H9 (cell line): ENCODE measurements around the gene CAB39L. TPM values are rescaled to one million over a fixed set of nuclear protein-coding genes. Genes with fewer than 3 reads are reported as not detected.

ENCODE experiments used
- DNase-seq: peaks from one replicate; pipeline ENCODE4 v3.0.0-alpha.2; 2017
- H2AFZ ChIP-seq: one replicate; pipeline ENCODE4 v1.6.1; 2013; ENCODE audit warnings: mild to moderate bottlenecking, low read length, control low read depth, moderate library complexity
- H2AK5ac ChIP-seq: 2 replicates; pipeline ENCODE4 v1.6.1; 2013; ENCODE audit warnings: low read length, control low read depth, mixed read lengths; ENCODE audit not compliant: insufficient read length
- H2BK120ac ChIP-seq: one replicate; pipeline ENCODE4 v1.6.1; 2013; ENCODE audit warnings: low read depth, mild to moderate bottlenecking, low read length, control low read depth, inconsistent platforms; ENCODE audit not compliant: poor library complexity, severe bottlenecking
- H2BK12ac ChIP-seq: 2 replicates; pipeline ENCODE4 v1.6.1; 2013; ENCODE audit warnings: low read length, control low read depth, mixed read lengths, low read depth; ENCODE audit not compliant: insufficient read length
- H2BK15ac ChIP-seq: 2 replicates; pipeline ENCODE4 v1.6.1; 2013; ENCODE audit warnings: low read depth, low read length, control low read depth
- H2BK20ac ChIP-seq: one replicate; pipeline ENCODE4 v1.6.1; 2013; ENCODE audit warnings: low read depth, mild to moderate bottlenecking, low read length, control low read depth, inconsistent platforms; ENCODE audit not compliant: poor library complexity, severe bottlenecking
- H2BK5ac ChIP-seq: 2 replicates; pipeline ENCODE4 v1.6.1; 2013; ENCODE audit warnings: low read length, control low read depth, mixed read lengths; ENCODE audit not compliant: insufficient read length
- H3K14ac ChIP-seq: 2 replicates; pipeline ENCODE4 v1.6.1; 2013; ENCODE audit warnings: low read length, control low read depth; ENCODE audit not compliant: insufficient read depth
- H3K18ac ChIP-seq: 2 replicates; pipeline ENCODE4 v1.6.1; 2013; ENCODE audit warnings: low read depth, mild to moderate bottlenecking, mixed read lengths, low read length, control low read depth; ENCODE audit not compliant: insufficient read length
- H3K23ac ChIP-seq: 2 replicates; pipeline ENCODE4 v1.6.1; 2013; ENCODE audit warnings: low read length, control low read depth, mixed read lengths, low read depth; ENCODE audit not compliant: insufficient read length
- H3K23me2 ChIP-seq: 2 replicates; pipeline ENCODE4 v1.6.1; 2013; ENCODE audit warnings: low read depth, mild to moderate bottlenecking, mixed read lengths, low read length, control low read depth; ENCODE audit not compliant: insufficient read length, poor library complexity, severe bottlenecking
- H3K27ac ChIP-seq: 2 replicates; pipeline ENCODE4 v1.5.1; 2013; ENCODE audit warnings: low read length, control low read depth, mixed read lengths, low read depth; ENCODE audit not compliant: insufficient read length
- H3K27me3 ChIP-seq: 2 replicates; pipeline ENCODE4 v1.6.1; 2013; ENCODE audit warnings: low read length, control low read depth, inconsistent platforms; ENCODE audit not compliant: insufficient read depth
- H3K4ac ChIP-seq: 2 replicates; pipeline ENCODE4 v1.6.1; 2013; ENCODE audit warnings: low read depth, mild to moderate bottlenecking, control low read depth, inconsistent platforms, low read length, moderate library complexity
- H3K4me1 ChIP-seq: 2 replicates; pipeline ENCODE4 v1.6.1; 2013; ENCODE audit warnings: low read length, control low read depth, inconsistent platforms; ENCODE audit not compliant: insufficient read depth
- H3K4me2 ChIP-seq: 2 replicates; pipeline ENCODE4 v1.6.1; 2013; ENCODE audit warnings: low read length, control low read depth, mixed read lengths; ENCODE audit not compliant: insufficient read length, insufficient read depth
- H3K56ac ChIP-seq: 2 replicates; pipeline ENCODE4 v1.6.1; 2013; ENCODE audit warnings: low read depth, mild to moderate bottlenecking, mixed read lengths, low read length, control low read depth; ENCODE audit not compliant: insufficient read length
- H3K79me1 ChIP-seq: 2 replicates; pipeline ENCODE4 v1.6.1; 2013; ENCODE audit warnings: low read depth, mild to moderate bottlenecking, moderate library complexity, low read length, control low read depth, inconsistent platforms; ENCODE audit not compliant: insufficient read depth, poor library complexity, severe bottlenecking
- H3K79me2 ChIP-seq: 2 replicates; pipeline ENCODE4 v1.6.1; 2013; ENCODE audit warnings: low read length, control low read depth, inconsistent platforms; ENCODE audit not compliant: insufficient read depth
- H3K9ac ChIP-seq: 2 replicates; pipeline ENCODE4 v1.6.1; 2013; ENCODE audit warnings: low read length, control low read depth, mixed read lengths; ENCODE audit not compliant: insufficient read length; ENCODE audit errors: extremely low read depth
- H3K9me3 ChIP-seq: one replicate; pipeline ENCODE4 v1.6.1; 2013; ENCODE audit warnings: low read depth, low read length, inconsistent platforms; ENCODE audit not compliant: control insufficient read depth
- H3T11ph ChIP-seq: one replicate; pipeline ENCODE4 v1.6.1; 2013; ENCODE audit warnings: mild to moderate bottlenecking, low read length, control low read depth, inconsistent platforms
- H4K20me1 ChIP-seq: one replicate; pipeline ENCODE4 v1.6.1; 2013; ENCODE audit not compliant: control insufficient read depth, insufficient read length, insufficient read depth
- H4K5ac ChIP-seq: 2 replicates; pipeline ENCODE4 v1.6.1; 2013; ENCODE audit warnings: low read depth, mild to moderate bottlenecking, mixed read lengths, low read length, control low read depth; ENCODE audit not compliant: insufficient read length
- H4K8ac ChIP-seq: replicated peaks from 2 replicates; pipeline ENCODE4 v1.6.1; 2013; ENCODE audit warnings: low read length, control low read depth, mixed read lengths, low read depth; ENCODE audit not compliant: insufficient read length
- H4K91ac ChIP-seq: 2 replicates; pipeline ENCODE4 v1.6.1; 2013; ENCODE audit warnings: low read depth, mild to moderate bottlenecking, moderate library complexity, mixed read lengths, low read length, control low read depth; ENCODE audit not compliant: insufficient read length
- H3K27ac Mint-ChIP-seq, 3 experiments: 2 replicates in 2 of 3; 3 replicates in 1 of 3; pipeline ENCODE4 v1.8.0; 2020 to 2021; ENCODE audit warnings: mixed read lengths in 3 of 3, mild to moderate bottlenecking in 1 of 3, moderate library complexity in 1 of 3
- H3K27me3 Mint-ChIP-seq: 2 replicates; pipeline ENCODE4 v1.8.0; 2021; ENCODE audit warnings: low read depth, mild to moderate bottlenecking, moderate library complexity, mixed read lengths
- H3K36me3 Mint-ChIP-seq, 3 experiments: 2 replicates in 2 of 3; 3 replicates in 1 of 3; pipeline ENCODE4 v1.8.0; 2020 to 2021; ENCODE audit warnings: low read depth in 3 of 3, mixed read lengths in 3 of 3; ENCODE audit not compliant: insufficient read depth in 1 of 3
- H3K4me1 Mint-ChIP-seq, 2 experiments: 2 replicates each; pipeline ENCODE4 v1.8.0; 2020; ENCODE audit warnings: mixed read lengths in 2 of 2
- H3K4me3 Mint-ChIP-seq, 2 experiments: 2 replicates in 1 of 2; 3 replicates in 1 of 2; pipeline ENCODE4 v1.8.0; 2020 to 2021; ENCODE audit warnings: mild to moderate bottlenecking in 2 of 2, mixed read lengths in 2 of 2, moderate library complexity in 1 of 2
- H3K9me3 Mint-ChIP-seq, 2 experiments: 2 replicates in 1 of 2; 3 replicates in 1 of 2; pipeline ENCODE4 v1.8.0; 2020; ENCODE audit warnings: mild to moderate bottlenecking in 2 of 2, mixed read lengths in 2 of 2, moderate library complexity in 1 of 2
- CTCF ChIP-seq: fragments of 200-600 bp; sonication (generic); conservative IDR thresholded peaks from 3 replicates; pipeline ENCODE4 v1.8.0; 2021; ENCODE audit warnings: antibody characterized with exemption, mild to moderate bottlenecking
- WGBS: extraction: QIAGEN DNeasy Blood & Tissue Kit; methylation state at CpG from one replicate; pipeline ENCODE4 v1.1.7; 2013; ENCODE audit warnings: missing lambda C conversion rate, low lambda C conversion rate, mixed read lengths; ENCODE audit not compliant: insufficient read length; ENCODE audit errors: extremely low coverage; 5-methylcytosine and 5-hydroxymethylcytosine counted together
- total RNA-seq: library from RNA; stranded (reverse); gene quantifications from 2 replicates; pipeline ENCODE4 v1.2.1, GENCODE V29; 2021

Gene CAB39L
- total RNA-seq, 1 experiment from 2014 or later = 6.0 TPM

GRCh38 chr13:49411353-49411752 lies 32.5 kb downstream of the CAB39L start:
- Mint-ChIP-seq H3K9me3 (peaks cover 0 to 2% of the 10 kb centered on the region in 2 experiments; a peak in 1 of 5 replicates), H3K27ac (no peak overlapping the region), H3K4me3 (no peak overlapping the region; a peak in 1 of 5 replicates), H3K36me3 (no peaks in the 10 kb centered on the region), H3K27me3 (peaks cover 42% of the 10 kb centered on the region), H3K4me1 (peaks cover 20 to 25% of the 10 kb centered on the region in 2 experiments)
- H3K18ac ChIP-seq = no peak overlapping the region
- no peaks in the 10 kb centered on the region for H3K79me2 ChIP-seq
- H3K4me2 ChIP-seq = no peak overlapping the region
- H3K27ac ChIP-seq = no peak overlapping the region
- TF ChIP-seq CTCF = no peak
- no peaks in the 10 kb centered on the region for H3K9me3 ChIP-seq
- no peak overlapping the region for H3K9ac ChIP-seq
- H3K23me2 ChIP-seq = no peaks in the 10 kb centered on the region
- H4K5ac ChIP-seq = no peak overlapping the region
- no peak overlapping the region for H3K14ac ChIP-seq
- no peak overlapping the region for H2BK20ac ChIP-seq
- H3K23ac ChIP-seq = no peak overlapping the region
- H3K56ac ChIP-seq = no peak overlapping the region
- peaks cover 7% of the 10 kb centered on the region for H3K4me1 ChIP-seq
- no peaks in the 10 kb centered on the region for H4K20me1 ChIP-seq
- no peak overlapping the region for H2BK15ac ChIP-seq
- no peak overlapping the region for H2AK5ac ChIP-seq
- DNase-seq = no peak
- H2AFZ ChIP-seq = no peak overlapping the region
- H4K91ac ChIP-seq = no peak overlapping the region
- no peak overlapping the region for H3T11ph ChIP-seq
- no peak overlapping the region for H2BK5ac ChIP-seq
- H3K27me3 ChIP-seq = peaks cover 16% of the 10 kb centered on the region; the same call in 1 of the 2 replicates
- H2BK12ac ChIP-seq = no peak overlapping the region
- no CpG with 5 or more reads among the region's 5 CpGs for WGBS
- H3K79me1 ChIP-seq = no peaks in the 10 kb centered on the region
- H3K4ac ChIP-seq = no peak overlapping the region
- H2BK120ac ChIP-seq = no peak overlapping the region
- no peak overlapping the region for H4K8ac ChIP-seq
